Measurements from ENCODE around the gene HMGN2. TPM values are rescaled to one million over a fixed set of nuclear protein-coding genes. Genes with fewer than 3 reads are reported as not detected.

HMGN2 gene
- total and polyA plus RNA-seq, 2 of the 13 experiments (the other 11 are each of a cell fraction or from before 2014, with no cell fraction given) = 63.4 to 343 TPM

DNA sequence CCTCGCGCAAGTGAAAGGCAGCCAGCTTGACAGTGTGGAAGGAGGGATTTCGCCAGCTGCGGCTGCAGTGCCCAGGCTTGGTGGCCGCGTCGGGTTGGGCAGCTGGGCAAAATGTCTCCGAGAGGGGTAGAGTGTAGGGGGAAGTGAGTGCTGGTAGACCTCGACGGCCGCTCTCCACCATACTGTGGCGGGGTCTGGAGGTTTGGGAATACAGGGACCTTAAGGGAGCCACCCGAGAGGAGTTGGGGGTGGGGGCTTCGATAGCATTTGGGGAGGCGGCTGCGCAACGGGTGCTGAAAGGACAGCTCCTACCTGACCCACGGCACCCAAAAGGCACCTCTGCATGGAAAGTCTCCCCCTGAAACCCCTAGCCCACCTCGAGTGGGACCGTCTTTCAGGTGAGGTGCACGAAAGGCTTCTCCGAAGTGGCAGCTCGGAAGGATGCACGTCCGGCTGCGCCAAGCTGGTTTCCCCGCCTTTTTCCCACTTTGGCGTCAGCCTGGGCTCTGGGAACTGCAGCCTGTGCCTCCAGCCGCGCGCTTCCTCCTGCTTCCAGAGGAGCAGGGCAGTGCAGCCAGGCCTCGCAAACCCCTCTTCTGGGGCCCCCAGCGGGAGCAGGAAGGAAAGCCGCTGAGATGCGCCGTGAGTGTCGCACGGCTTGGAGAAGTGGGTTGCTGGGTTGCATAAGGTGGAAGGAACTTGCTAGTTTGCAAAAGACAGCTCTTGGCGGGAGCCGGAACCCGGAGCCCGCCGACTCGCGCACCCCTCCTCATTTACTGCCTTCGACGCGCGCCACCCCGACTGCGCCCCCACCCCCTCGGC lies 531 bp upstream of the HMGN2 start (continued):
- TF ChIP-seq POGZ (CRISPR knock-in tag; IDR thresholded peaks at IDR 0.05) (no peak), HNRNPLL (IDR thresholded peaks at IDR 0.05; ENCODE audit: low read depth, low read length, poor library complexity, severe bottlenecking) (no peak), MTA3 (CRISPR knock-in tag; IDR thresholded peaks at IDR 0.05) (no peak), ZBED4 (CRISPR knock-in tag; IDR thresholded peaks at IDR 0.05; ENCODE audit: borderline replicate concordance) (no peak), ZBTB20 (CRISPR knock-in tag; IDR thresholded peaks at IDR 0.05; ENCODE audit: borderline replicate concordance, low read depth) (no peak), CEBPB (IDR thresholded peaks at IDR 0.05; ENCODE audit: borderline replicate concordance, low read depth, low read length) (no peak), IRX3 (CRISPR knock-in tag; IDR thresholded peaks at IDR 0.05; ENCODE audit: borderline replicate concordance, low read depth) (no peak; the same call in 1 of the 2 replicates), REST (IDR thresholded peaks at IDR 0.05; ENCODE audit: borderline replicate concordance in 1 of 2, low read depth in 1 of 2, low read length in 2 of 2) (peak; percentile 22 to 82), TRIM22 (IDR thresholded peaks at IDR 0.05) (no peak), MXD4 (CRISPR knock-in tag; IDR thresholded peaks at IDR 0.05) (no peak), IKZF1 (IDR thresholded peaks at IDR 0.05) (no peak), ZHX1 (CRISPR knock-in tag; IDR thresholded peaks at IDR 0.05; ENCODE audit: low read depth) (no peak), STAG1 (CRISPR knock-in tag; IDR thresholded peaks at IDR 0.05) (no peak)
- TF ChIP-seq, protein P1, sequence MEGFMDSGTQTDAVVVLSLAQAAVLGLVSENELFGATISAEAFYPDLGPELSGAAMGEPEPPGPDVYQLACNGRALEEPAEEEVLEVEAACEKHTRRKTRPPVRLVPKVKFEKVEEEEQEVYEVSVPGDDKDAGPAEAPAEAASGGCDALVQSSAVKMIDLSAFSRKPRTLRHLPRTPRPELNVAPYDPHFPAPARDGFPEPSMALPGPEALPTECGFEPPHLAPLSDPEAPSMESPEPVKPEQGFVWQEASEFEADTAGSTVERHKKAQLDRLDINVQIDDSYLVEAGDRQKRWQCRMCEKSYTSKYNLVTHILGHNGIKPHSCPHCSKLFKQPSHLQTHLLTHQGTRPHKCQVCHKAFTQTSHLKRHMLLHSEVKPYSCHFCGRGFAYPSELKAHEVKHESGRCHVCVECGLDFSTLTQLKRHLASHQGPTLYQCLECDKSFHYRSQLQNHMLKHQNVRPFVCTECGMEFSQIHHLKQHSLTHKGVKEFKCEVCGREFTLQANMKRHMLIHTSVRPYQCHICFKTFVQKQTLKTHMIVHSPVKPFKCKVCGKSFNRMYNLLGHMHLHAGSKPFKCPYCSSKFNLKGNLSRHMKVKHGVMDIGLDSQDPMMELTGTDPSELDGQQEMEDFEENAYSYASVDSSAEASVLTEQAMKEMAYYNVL (CRISPR knock-in tag; IDR thresholded peaks at IDR 0.05; ENCODE audit: borderline replicate concordance) = no peak

Data from HepG2 (cell line).